SK-N-SH treated with all-trans-retinoic acid at 6 μM for 48 hours (cell line): ENCODE measurements around the gene PRKRIP1.

Source experiments
- ARNTL ChIP-seq: fragments of 450-650 bp; formaldehyde crosslinking; IDR thresholded peaks from 2 replicates; pipeline ENCODE4 v1.5.0; 2020; ENCODE audit warnings: low read depth, mild to moderate bottlenecking, moderate library complexity, borderline replicate concordance
- CSRNP3 ChIP-seq: fragments of 250-450 bp; sonication (Bioruptor Pico); IDR thresholded peaks from 2 replicates; pipeline ENCODE4 v1.5.1; 2021; ENCODE audit warnings: mild to moderate bottlenecking, moderate library complexity
- GLIS3 ChIP-seq: fragments of 250-450 bp; sonication (Bioruptor Pico); IDR thresholded peaks from 2 replicates; pipeline ENCODE4 v1.5.0; 2020; ENCODE audit warnings: mild to moderate bottlenecking, moderate library complexity
- OSR1 ChIP-seq: fragments of 250-450 bp; sonication (Bioruptor Pico); IDR thresholded peaks from 2 replicates; pipeline ENCODE4 v1.8.0; 2022; ENCODE audit warnings: moderate library complexity, mild to moderate bottlenecking, inconsistent platforms
- PATZ1 ChIP-seq: fragments of 250-450 bp; sonication (Bioruptor Pico); IDR thresholded peaks from 2 replicates; pipeline ENCODE4 v1.8.0; 2020; ENCODE audit warnings: mild to moderate bottlenecking, moderate library complexity, borderline replicate concordance
- PPARA ChIP-seq: fragments of 250-450 bp; sonication (Bioruptor Pico); IDR thresholded peaks from 2 replicates; pipeline ENCODE4 v1.5.0; 2020; ENCODE audit warnings: mild to moderate bottlenecking, borderline replicate concordance
- RARB ChIP-seq: fragments of 250-450 bp; sonication (Bioruptor Pico); IDR thresholded peaks from 2 replicates; pipeline ENCODE4 v1.8.0; 2021; ENCODE audit warnings: mild to moderate bottlenecking, moderate library complexity
- ZC3H10 ChIP-seq: fragments of 250-450 bp; sonication (Bioruptor Pico); IDR thresholded peaks from 2 replicates; pipeline ENCODE4 v1.5.1; 2021; ENCODE audit warnings: mild to moderate bottlenecking, moderate library complexity
- ZNF565 ChIP-seq: fragments of 450-650 bp; formaldehyde crosslinking; conservative IDR thresholded peaks from 2 replicates; pipeline ENCODE4 v1.5.0; 2020; ENCODE audit warnings: low read depth, mild to moderate bottlenecking, moderate library complexity
- TF ChIP-seq, protein P1 (sequence below): fragments of 250-450 bp; sonication (Bioruptor Pico); IDR thresholded peaks from 2 replicates; pipeline ENCODE4 v1.5.1; 2020; ENCODE audit warnings: low read depth, mild to moderate bottlenecking, moderate library complexity

DNA sequence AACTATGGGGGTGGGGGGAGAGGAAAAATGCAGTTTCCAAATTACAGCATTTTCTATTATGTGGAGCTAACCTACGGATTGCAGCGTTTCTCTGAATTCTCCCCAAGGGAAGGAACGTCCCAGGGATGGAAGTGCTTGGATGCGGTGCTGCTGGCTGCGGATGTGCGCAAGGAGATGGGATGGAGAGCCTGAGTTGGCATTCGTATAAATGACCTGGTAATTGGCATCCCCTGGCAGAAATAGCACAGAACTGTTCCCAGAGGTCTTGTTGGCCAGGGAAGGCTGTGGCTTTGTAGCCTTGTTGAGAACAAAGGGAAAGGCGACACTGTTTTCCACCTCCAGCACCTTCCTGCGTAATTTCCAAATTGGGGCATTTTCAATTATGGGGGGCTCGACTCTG lies 40.0 kb downstream of the PRKRIP1 start:
- TF ChIP-seq PATZ1 (CRISPR knock-in tag) (no peak), OSR1 (CRISPR knock-in tag) (no peak), ARNTL (no peak), RARB (no peak), PPARA (CRISPR knock-in tag) (no peak), GLIS3 (CRISPR knock-in tag) (no peak), ZNF565 (CRISPR knock-in tag) (no peak), ZC3H10 (CRISPR knock-in tag) (no peak), CSRNP3 (CRISPR knock-in tag) (no peak)
- TF ChIP-seq, protein P1, sequence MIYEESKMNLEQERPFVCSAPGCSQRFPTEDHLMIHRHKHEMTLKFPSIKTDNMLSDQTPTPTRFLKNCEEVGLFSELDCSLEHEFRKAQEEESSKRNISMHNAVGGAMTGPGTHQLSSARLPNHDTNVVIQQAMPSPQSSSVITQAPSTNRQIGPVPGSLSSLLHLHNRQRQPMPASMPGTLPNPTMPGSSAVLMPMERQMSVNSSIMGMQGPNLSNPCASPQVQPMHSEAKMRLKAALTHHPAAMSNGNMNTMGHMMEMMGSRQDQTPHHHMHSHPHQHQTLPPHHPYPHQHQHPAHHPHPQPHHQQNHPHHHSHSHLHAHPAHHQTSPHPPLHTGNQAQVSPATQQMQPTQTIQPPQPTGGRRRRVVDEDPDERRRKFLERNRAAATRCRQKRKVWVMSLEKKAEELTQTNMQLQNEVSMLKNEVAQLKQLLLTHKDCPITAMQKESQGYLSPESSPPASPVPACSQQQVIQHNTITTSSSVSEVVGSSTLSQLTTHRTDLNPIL (CRISPR knock-in tag): no peak
